KOPT-K1 (cell line): ENCODE measurements around the gene ITPR1.
"Not testable (repeated sequence)": the region's sequence is repeated elsewhere in the genome, so short reads cannot be mapped to it uniquely, and the experiment has no call there.

Experiments used
- H3K27ac ChIP-seq: fragments of 200-600 bp; sonication (generic); 2 replicates; pipeline ENCODE4 v1.5.1; 2016; ENCODE audit warnings: antibody characterized with exemption, mild to moderate bottlenecking, low read depth, low read length; ENCODE audit not compliant: poor library complexity, severe bottlenecking
- H3K36me3 ChIP-seq: fragments of 200-600 bp; sonication (generic); 2 replicates; pipeline ENCODE4 v1.5.1; 2017; ENCODE audit warnings: antibody characterized with exemption, mild to moderate bottlenecking, low read length, moderate library complexity; ENCODE audit not compliant: insufficient read depth
- H3K9me3 ChIP-seq: fragments of 200-600 bp; sonication (generic); 2 replicates; pipeline ENCODE4 v1.5.1; 2017; ENCODE audit warnings: antibody characterized with exemption, low read length, mild to moderate bottlenecking; ENCODE audit not compliant: insufficient read depth, poor library complexity, severe bottlenecking

ITPR1 gene

GRCh38 chr3:4580346-4581123, 87.4 kb downstream of the ITPR1 start:
- H3K27ac ChIP-seq = no peak overlapping the region
- no peaks in the 10 kb centered on the region for H3K36me3 ChIP-seq
- H3K9me3 ChIP-seq = no peaks in the 10 kb centered on the region

DNA sequence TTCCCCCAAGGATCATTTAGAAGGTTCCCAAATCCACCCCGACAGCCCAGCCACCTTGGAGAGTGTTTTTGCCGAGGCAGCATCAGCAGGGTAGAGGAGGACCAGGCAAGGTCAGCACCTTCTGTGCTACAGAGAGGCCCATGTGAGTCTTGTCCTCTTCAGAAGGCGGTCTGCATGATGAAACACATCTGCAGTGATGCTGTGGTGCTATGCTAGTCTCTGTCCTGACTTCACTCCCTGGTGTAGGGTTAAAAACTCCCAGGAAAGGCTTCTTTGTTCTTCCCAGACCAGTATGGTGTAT, 87.9 kb downstream of the ITPR1 start:
- Histone ChIP-seq H3K27ac (no peak overlapping the region), H3K9me3 (no peaks in the 10 kb centered on the region), H3K36me3 (no peaks in the 10 kb centered on the region)

DNA sequence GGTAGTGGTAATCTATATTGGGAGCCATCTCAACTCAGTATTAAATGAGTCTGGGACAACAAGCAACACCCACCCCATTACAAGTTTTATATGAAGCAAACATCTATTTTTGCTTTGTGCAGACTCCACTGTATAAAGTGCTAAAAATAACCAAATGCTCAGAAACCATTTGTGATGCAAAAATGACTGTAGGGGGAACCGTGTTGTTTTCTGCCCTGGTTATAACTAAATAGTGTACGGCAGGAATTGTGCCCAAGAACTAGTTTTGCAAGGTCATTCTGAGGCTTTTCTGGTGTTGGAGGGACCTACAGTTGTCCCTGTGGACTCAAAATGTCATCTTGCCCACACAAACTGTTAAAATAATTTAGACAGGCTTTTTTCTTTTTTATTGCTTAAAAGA, 88.3 kb downstream of the ITPR1 start:
- Histone ChIP-seq H3K27ac (no peak overlapping the region), H3K9me3 (no peaks in the 10 kb centered on the region), H3K36me3 (no peaks in the 10 kb centered on the region)

- no peaks in the 10 kb centered on the region for H3K9me3 ChIP-seq
- no peaks in the 10 kb centered on the region for H3K36me3 ChIP-seq
- no peak overlapping the region for H3K27ac ChIP-seq
Measured at GRCh38 chr3:4581920-4582611, 88.9 kb downstream of the ITPR1 start.

- Histone ChIP-seq H3K36me3 (no peaks in the 10 kb centered on the region), H3K9me3 (no peaks in the 10 kb centered on the region), H3K27ac (no peak overlapping the region)
Measured at GRCh38 chr3:4582624-4583023, 89.5 kb downstream of the ITPR1 start.

GRCh38 chr3:4583416-4583815, 90.3 kb downstream of the ITPR1 start:
- Histone ChIP-seq H3K9me3 (no peaks in the 10 kb centered on the region), H3K27ac (no peak overlapping the region), H3K36me3 (no peaks in the 10 kb centered on the region)

- Histone ChIP-seq H3K27ac (no peak overlapping the region), H3K9me3 (no peaks in the 10 kb centered on the region), H3K36me3 (no peaks in the 10 kb centered on the region)
Measured at GRCh38 chr3:4584456-4585249, 91.5 kb downstream of the ITPR1 start.

DNA sequence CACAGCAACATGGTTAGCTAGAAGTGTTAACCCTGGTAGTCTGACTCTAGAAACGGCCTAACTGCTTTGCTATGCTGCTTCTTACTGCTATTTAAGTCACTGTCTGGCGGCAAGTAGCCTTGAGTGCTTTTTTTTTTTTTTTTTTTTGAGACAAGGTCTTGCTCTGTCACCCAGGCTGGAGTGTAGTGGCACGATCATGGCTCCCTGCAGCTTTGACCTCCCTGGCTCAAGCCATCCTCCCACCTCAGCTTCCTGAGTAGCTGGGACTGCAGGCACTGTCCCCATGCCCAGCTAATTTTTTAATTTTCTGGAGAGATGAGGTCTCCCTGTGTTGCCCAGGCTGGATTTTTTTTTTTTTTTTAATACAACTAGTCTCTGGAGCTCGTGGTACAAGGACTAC, 93.2 kb downstream of the ITPR1 start:
- no peak overlapping the region for H3K27ac ChIP-seq
- H3K36me3 ChIP-seq = no peaks in the 10 kb centered on the region
- H3K9me3 ChIP-seq = no peaks in the 10 kb centered on the region

DNA sequence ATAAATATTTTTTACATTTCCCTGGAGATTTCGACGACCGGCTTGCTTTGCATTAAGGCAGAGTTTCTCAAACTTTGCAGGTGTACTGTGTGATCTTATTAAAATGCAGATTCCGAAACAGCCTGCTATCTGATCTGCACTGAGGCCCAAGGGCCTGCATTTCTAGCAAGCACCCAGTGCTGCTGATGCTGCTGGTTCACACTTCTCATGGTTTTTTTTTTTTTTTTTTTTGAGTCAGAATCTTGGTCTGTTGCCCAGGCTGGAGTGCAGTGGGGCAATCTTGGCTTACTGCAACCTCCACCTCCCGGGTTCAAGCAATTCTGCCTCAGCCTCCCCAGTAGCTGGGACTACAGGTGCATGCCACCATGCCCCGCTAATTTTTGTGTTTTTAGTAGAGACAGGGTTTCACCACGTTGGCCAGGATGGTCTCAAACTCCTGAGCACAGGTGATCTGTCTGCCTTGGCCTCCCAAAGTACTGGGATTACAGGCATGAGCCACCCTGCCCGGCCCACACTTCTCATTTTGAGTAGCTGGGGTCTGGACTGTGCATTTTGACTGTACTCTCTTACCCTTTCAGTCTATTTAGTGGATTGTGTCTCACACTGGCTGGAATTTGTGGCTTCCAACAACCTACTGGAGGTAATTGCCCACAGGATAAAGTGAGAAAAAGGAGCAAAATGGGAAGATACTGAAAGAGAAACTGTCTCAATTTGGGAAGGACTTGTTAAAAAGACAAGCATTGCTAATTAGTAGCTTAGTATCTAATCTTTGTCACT, 94.1 kb downstream of the ITPR1 start:
- Histone ChIP-seq H3K27ac (no peak overlapping the region), H3K36me3 (no peaks in the 10 kb centered on the region), H3K9me3 (no peaks in the 10 kb centered on the region)

DNA sequence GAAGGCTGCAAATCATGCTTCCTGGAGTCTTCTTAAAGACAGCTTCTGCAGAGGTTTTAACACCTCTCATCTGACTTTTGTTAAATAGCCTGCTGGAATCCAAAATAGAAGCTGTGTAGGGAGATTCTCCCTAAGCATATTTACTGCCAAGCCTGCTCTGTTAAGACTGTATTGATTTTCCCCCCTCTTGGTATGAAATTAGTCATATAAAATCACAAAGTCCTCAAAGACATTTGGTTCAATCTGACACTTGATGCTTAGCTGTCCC, 94.6 kb downstream of the ITPR1 start:
- H3K36me3 ChIP-seq = no peaks in the 10 kb centered on the region
- no peaks in the 10 kb centered on the region for H3K9me3 ChIP-seq
- no peak overlapping the region for H3K27ac ChIP-seq

- Histone ChIP-seq H3K36me3 (no peaks in the 10 kb centered on the region), H3K9me3 (no peaks in the 10 kb centered on the region), H3K27ac (no peak overlapping the region)
Measured at GRCh38 chr3:4588466-4588865, 95.3 kb downstream of the ITPR1 start.

GRCh38 chr3:4589475-4590097, 96.4 kb downstream of the ITPR1 start:
- Histone ChIP-seq H3K27ac (no peak overlapping the region), H3K9me3 (no peaks in the 10 kb centered on the region), H3K36me3 (no peaks in the 10 kb centered on the region)

DNA sequence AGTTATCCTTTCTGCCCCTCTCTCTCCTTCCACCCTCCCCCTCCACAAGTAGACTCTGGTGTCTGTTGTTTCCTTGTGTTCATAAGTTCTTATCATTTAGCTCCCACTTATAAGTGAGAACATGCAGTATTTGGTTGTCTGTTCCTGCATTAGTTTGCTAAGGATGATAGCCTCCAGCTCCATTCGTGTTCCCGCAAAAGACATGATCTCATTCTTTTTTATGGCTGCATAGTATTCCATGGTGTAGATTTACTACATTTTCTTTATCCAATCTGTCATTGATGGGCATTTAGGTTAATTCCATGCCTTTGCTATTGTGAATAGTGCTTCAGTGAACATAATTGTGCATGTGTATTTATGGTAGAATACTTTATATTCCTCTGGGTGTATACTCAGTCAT, 97.7 kb downstream of the ITPR1 start:
- not testable (repeated sequence) for H3K36me3 ChIP-seq, H3K27ac ChIP-seq, H3K9me3 ChIP-seq

GRCh38 chr3:4591669-4592068, 98.5 kb downstream of the ITPR1 start:
- H3K27ac ChIP-seq = no peak overlapping the region
- H3K36me3 ChIP-seq = no peaks in the 10 kb centered on the region
- no peaks in the 10 kb centered on the region for H3K9me3 ChIP-seq

GRCh38 chr3:4593014-4593413, 99.9 kb downstream of the ITPR1 start:
- Histone ChIP-seq H3K36me3 (no peaks in the 10 kb centered on the region), H3K9me3 (no peaks in the 10 kb centered on the region), H3K27ac (no peak overlapping the region)
